CD14-positive monocyte (primary cell): ENCODE results near the gene TAX1BP1. TPM values are rescaled to one million over a fixed set of nuclear protein-coding genes. Genes with fewer than 3 reads are reported as not detected.

Experiments used
- DNase-seq, 3 donors: peaks; one replicate each; pipeline ENCODE4 v3.0.0-alpha.2; 2011 to 2022
- H2AFZ ChIP-seq: 2 replicates; pipeline ENCODE4 v1.6.0; 2012; ENCODE audit warnings: mild to moderate bottlenecking, low read depth, low read length, inconsistent platforms; ENCODE audit not compliant: insufficient read depth, poor library complexity, severe bottlenecking
- H3K27ac ChIP-seq, 2 donors: 1 replicate in 1 of 2; 2 replicates in 1 of 2; pipeline ENCODE4 v1.5.1; 2012 to 2013; ENCODE audit warnings: low read length in 2 of 2, control low read depth in 1 of 2, inconsistent platforms in 1 of 2, low read depth in 1 of 2, mild to moderate bottlenecking in 1 of 2
- H3K27me3 ChIP-seq, 2 donors: one replicate each; pipeline versions ENCODE4 v1.6.0 to v1.6.1; 2011 to 2013; ENCODE audit warnings: low read length in 2 of 2; ENCODE audit not compliant: control insufficient read depth in 2 of 2, insufficient read depth in 2 of 2
- H3K36me3 ChIP-seq, 2 donors: replicated peaks in 1 of 2; 1 replicate in 1 of 2; 2 replicates in 1 of 2; pipeline versions ENCODE4 v1.5.1 to v1.6.1; 2012 to 2013; ENCODE audit warnings: low read length in 2 of 2, control low read depth in 1 of 2, inconsistent platforms in 1 of 2, mild to moderate bottlenecking in 1 of 2; ENCODE audit not compliant: insufficient read depth in 2 of 2, control insufficient read depth in 1 of 2
- H3K4me1 ChIP-seq, 2 donors: 1 replicate in 1 of 2; 2 replicates in 1 of 2; pipeline versions ENCODE4 v1.5.1 to v1.6.1; 2012 to 2013; ENCODE audit warnings: low read length in 2 of 2, control low read depth in 1 of 2, inconsistent platforms in 1 of 2, mild to moderate bottlenecking in 1 of 2, moderate library complexity in 1 of 2; ENCODE audit not compliant: insufficient read depth in 2 of 2, control insufficient read depth in 1 of 2
- H3K4me2 ChIP-seq: replicated peaks from 2 replicates; pipeline ENCODE3; 2012; ENCODE audit warnings: low read length, moderate library complexity, mild to moderate bottlenecking; ENCODE audit not compliant: poor library complexity, severe bottlenecking; ENCODE audit errors: extremely low read depth
- H3K4me3 ChIP-seq, 3 experiments: fragments of 200-600 bp in 1 of 3; sonication (generic) in 1 of 3; replicated peaks in 1 of 3; 1 replicate in 2 of 3; 2 replicates in 1 of 3; pipeline ENCODE4 v1.5.1; 2011 to 2013; ENCODE audit warnings: low read length in 3 of 3, mild to moderate bottlenecking in 3 of 3, control low read depth in 2 of 3, low read depth in 2 of 3, inconsistent platforms in 1 of 3, moderate library complexity in 1 of 3
- H3K79me2 ChIP-seq: 2 replicates; pipeline ENCODE4 v1.6.0; 2012; ENCODE audit warnings: mild to moderate bottlenecking, control low read depth, inconsistent platforms, low read length, moderate library complexity; ENCODE audit not compliant: insufficient read depth
- H3K9ac ChIP-seq: 2 replicates; pipeline ENCODE4 v1.6.0; 2017; ENCODE audit warnings: low read length, mild to moderate bottlenecking; ENCODE audit not compliant: insufficient read depth, poor library complexity, severe bottlenecking
- H3K9me3 ChIP-seq, 2 donors: replicated peaks in 1 of 2; 1 replicate in 1 of 2; 2 replicates in 1 of 2; pipeline versions ENCODE4 v1.5.1 to v1.6.1; 2012 to 2013; ENCODE audit warnings: low read length in 2 of 2, control low read depth in 1 of 2; ENCODE audit not compliant: control insufficient read depth in 1 of 2, insufficient read depth in 1 of 2
- H4K20me1 ChIP-seq: 2 replicates; pipeline ENCODE4 v1.6.0; 2012; ENCODE audit warnings: mild to moderate bottlenecking, low read length, control low read depth, moderate library complexity; ENCODE audit not compliant: insufficient read depth
- H3K27ac Mint-ChIP-seq, 7 donors: one replicate each; pipeline ENCODE4 v1.8.0; 2020; ENCODE audit warnings: mild to moderate bottlenecking in 7 of 7, mixed read lengths in 7 of 7, moderate library complexity in 6 of 7, inconsistent platforms in 2 of 7
- H3K27me3 Mint-ChIP-seq, 3 donors: one replicate each; pipeline ENCODE4 v1.8.0; 2021 to 2022; ENCODE audit warnings: low read depth in 3 of 3, mild to moderate bottlenecking in 3 of 3, mixed read lengths in 3 of 3, moderate library complexity in 3 of 3, inconsistent platforms in 1 of 3
- H3K36me3 Mint-ChIP-seq, 2 donors: one replicate each; pipeline ENCODE4 v1.8.0; 2020; ENCODE audit warnings: mixed read lengths in 2 of 2, inconsistent platforms in 1 of 2, mild to moderate bottlenecking in 1 of 2
- H3K4me1 Mint-ChIP-seq: one replicate; pipeline ENCODE4 v1.8.0; 2020; ENCODE audit warnings: mild to moderate bottlenecking, mixed read lengths
- H3K4me3 Mint-ChIP-seq, 2 donors: one replicate each; pipeline ENCODE4 v1.8.0; 2020; ENCODE audit warnings: mild to moderate bottlenecking in 2 of 2, mixed read lengths in 2 of 2, moderate library complexity in 1 of 2
- H3K9me3 Mint-ChIP-seq, 7 donors: one replicate each; pipeline ENCODE4 v1.8.0; 2020 to 2022; ENCODE audit warnings: mixed read lengths in 7 of 7, mild to moderate bottlenecking in 6 of 7, moderate library complexity in 6 of 7, inconsistent platforms in 2 of 7
- CTCF ChIP-seq: fragments of 200-600 bp; IDR thresholded peaks from one replicate; pipeline ENCODE4 v1.8.0; 2022; ENCODE audit warnings: antibody characterized with exemption, mild to moderate bottlenecking
- WGBS: methylation state at CpG from one replicate; pipeline ENCODE4 v1.1.5; 2013; ENCODE audit warnings: missing lambda C conversion rate; ENCODE audit not compliant: insufficient coverage; 5-methylcytosine and 5-hydroxymethylcytosine counted together
- intact Hi-C, 2 donors: fragments of 100-400 bp; cut with micrococcal nuclease; formaldehyde crosslinking; loops; one replicate each; pipeline versions ENCODE4 v1.15.0 to v1.15.1; 2023
- polyA plus RNA-seq, 3 donors: library from polyadenylated mRNA; depleted of rRNA in 1 of 3; unstranded in 2 of 3; stranded (reverse) in 1 of 3; fragments of 300-500 nt in 2 of 3; fragments of >200 nt in 1 of 3; fragmentation: Illumina TruSeq in 2 of 3; gene quantifications; 1 replicate in 2 of 3; 2 replicates in 1 of 3; pipeline ENCODE4 v1.2.3, GENCODE V29; 2012 to 2021

The TAX1BP1 gene
- polyA plus RNA-seq, 3 donors: 62.6 to 106 (median 85.3) TPM

GRCh38 chr7:27774717-27775328, 34.9 kb downstream of the TAX1BP1 start:
- Histone ChIP-seq H3K9me3 (no peaks in the 10 kb centered on the region), H3K27me3 (no peaks in the 10 kb centered on the region), H3K9ac (no peak overlapping the region), H3K27ac (no peak overlapping the region), H3K4me2 (no peak overlapping the region), H3K79me2 (peaks cover 12% of the 10 kb centered on the region), H4K20me1 (peaks cover 94% of the 10 kb centered on the region), H3K4me3 (no peak overlapping the region), H3K36me3 (peaks cover 32 to 75% of the 10 kb centered on the region in 2 donors), H2AFZ (no peak overlapping the region), H3K4me1 (no peaks in the 10 kb centered on the region)
- Mint-ChIP-seq H3K4me1 (no peaks in the 10 kb centered on the region), H3K27ac (no peak overlapping the region), H3K4me3 (no peak overlapping the region), H3K27me3 (no peaks in the 10 kb centered on the region), H3K36me3 (peaks cover 59 to 66% of the 10 kb centered on the region in 2 donors), H3K9me3 (no peaks in the 10 kb centered on the region)
- intact Hi-C loops: no loop called here
- peak; percentile 52 for TF ChIP-seq CTCF
- DNase-seq: peak in 2 of 3 donors; percentile 4 to 5
- no CpG with 5 or more reads among the region's 2 CpGs for WGBS

GRCh38 chr7:27775782-27776181, 35.8 kb downstream of the TAX1BP1 start:
- intact Hi-C loops: no loop called here
- Histone ChIP-seq H3K4me1 (no peaks in the 10 kb centered on the region), H3K27me3 (no peaks in the 10 kb centered on the region), H3K27ac (no peak overlapping the region), H3K79me2 (peaks cover 12% of the 10 kb centered on the region), H3K9ac (no peak overlapping the region), H4K20me1 (peaks cover 90% of the 10 kb centered on the region), H3K9me3 (no peaks in the 10 kb centered on the region), H3K4me2 (no peak overlapping the region), H2AFZ (no peak overlapping the region), H3K4me3 (no peak overlapping the region), H3K36me3 (peaks cover 22 to 66% of the 10 kb centered on the region in 2 donors)
- Mint-ChIP-seq H3K36me3 (peaks cover 54 to 59% of the 10 kb centered on the region in 2 donors), H3K9me3 (no peaks in the 10 kb centered on the region), H3K27ac (no peak overlapping the region), H3K27me3 (no peaks in the 10 kb centered on the region), H3K4me1 (no peaks in the 10 kb centered on the region), H3K4me3 (no peak overlapping the region)
- WGBS: 100% methylated on average over 1 of the region's 2 CpGs
- TF ChIP-seq CTCF: no peak
- DNase-seq: no peak
